SK-N-DZ (cell line): ENCODE results near the gene FER1L5.

Experiments
- DNase-seq: peaks from one replicate; pipeline ENCODE4 v3.0.0-alpha.2; 2015; ENCODE audit warnings: low spot score

The FER1L5 gene

DNA sequence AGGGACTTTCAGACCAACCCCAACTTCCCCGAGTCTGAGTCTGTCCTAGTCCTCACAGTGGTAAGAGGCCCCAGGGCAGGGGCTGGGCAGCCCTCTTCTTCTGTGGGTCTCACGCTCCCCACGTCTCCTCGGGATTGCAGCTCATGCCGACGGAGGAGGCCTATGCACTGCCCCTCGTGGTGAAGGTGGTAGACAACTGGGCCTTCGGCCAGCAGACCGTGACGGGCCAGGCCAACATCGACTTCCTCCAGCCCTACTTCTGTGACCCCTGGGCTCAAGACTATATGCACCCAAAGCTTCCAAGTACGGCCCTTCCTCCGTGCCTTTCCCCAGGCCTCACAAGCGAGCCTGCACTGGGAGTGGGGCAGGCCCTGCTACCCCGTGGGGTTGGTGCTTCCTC is 53.0 kb downstream of the FER1L5 start:
- DNase-seq = no peak

DNA sequence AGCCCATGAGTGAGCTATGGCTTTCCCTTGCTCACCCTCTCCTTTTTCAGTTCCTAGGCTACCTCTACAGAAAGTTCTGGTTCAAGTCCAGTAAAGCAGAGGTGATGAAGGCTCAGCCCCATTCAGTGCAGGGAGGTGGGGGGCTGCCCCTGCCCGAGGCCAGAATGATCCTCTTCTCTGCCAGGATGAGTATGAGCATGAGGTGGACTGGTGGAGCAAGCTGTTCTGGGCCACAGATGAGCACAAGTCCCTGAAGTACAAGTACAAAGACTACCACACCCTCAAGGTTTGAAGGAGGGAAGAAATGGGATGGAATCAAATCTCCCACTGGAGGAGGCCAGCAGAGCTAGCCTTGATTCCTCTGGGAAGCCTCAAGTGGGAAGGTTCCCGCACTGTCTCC is 54.9 kb downstream of the FER1L5 start:
- DNase-seq = no peak

DNA sequence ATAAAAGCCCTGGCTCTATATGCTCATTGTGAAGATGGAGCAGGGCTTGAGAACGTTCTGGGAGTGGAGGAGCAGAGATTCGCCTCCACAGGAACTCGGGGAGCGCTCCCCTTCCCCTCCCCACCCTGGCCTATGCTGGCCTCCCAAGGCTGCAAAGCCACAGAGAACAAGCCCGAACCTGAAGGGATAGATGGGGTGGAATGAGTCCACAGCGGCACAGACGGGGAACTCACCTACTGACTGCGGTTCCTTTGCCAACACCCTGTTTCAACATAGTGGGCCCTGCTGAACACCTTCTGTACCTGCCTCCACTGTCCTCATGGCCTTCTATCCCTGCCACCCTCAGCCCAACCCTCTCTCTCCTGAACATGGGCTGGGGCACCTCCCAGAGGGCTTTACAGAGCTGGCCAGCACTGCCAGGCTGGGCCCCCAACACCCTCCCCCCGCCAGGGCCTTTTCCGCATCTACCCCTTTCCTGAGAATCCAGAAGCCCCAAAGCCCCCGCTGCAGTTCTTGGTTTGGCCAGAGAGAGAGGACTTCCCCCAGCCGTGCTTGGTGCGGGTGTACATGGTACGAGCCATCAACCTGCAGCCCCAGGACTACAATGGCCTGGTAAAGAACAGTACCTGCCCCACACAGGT is 55.8 kb downstream of the FER1L5 start:
- DNase-seq = no peak

DNA sequence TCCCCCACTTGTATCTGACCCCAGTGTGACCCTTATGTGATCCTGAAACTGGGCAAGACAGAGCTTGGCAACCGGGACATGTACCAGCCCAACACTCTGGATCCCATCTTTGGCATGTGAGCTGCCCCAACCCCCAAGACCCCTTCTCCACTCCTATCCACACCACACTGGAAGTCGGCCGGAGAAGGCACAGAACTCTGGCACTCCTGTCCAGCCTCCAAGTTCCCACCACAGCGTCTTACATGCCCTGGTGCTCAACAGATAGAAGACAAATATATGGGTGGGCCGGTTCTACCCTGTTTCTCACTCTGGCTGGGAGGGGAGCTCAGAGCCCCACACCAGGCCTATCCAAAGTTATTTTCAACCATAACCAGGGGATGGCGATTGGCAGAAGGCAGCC is 56.5 kb downstream of the FER1L5 start:
- no peak for DNase-seq

DNA sequence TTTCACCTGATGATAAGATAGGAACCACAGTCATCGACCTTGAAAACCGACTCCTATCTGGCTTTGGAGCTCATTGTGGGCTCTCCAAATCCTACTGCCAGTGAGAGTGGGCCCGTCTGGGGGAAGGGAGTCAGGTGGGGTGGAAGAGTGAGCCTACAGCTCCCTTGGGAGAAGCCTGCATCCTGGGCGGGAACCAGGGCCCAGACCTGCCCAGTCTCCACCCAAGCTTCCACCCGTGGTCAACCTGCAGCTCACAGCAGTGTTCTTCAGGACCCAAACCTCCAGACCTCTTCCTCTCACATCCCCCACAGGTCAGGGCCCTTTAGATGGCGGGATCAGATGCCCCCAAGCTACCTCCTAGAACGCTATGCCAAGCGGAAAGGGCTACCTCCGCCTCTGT is 57.1 kb downstream of the FER1L5 start:
- no peak for DNase-seq

DNA sequence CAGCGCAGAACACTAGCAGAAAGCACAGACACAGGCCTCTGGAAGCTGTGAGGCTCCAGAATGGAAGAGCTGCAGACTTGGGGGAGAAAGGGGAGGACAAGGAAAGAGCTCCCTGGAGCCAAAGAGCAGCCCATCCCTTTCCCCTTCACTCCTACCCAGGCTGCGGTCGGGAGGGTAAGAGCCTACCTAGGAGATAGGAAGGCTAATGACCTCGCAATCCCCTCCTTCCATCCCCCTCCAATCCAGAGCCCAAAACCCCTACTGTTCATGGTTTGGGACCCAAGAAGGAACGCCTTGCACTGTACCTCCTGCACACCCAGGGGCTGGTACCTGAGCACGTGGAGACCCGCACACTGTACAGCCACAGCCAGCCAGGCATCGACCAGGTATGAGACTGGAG is 57.5 kb downstream of the FER1L5 start:
- DNase-seq = no peak

DNA sequence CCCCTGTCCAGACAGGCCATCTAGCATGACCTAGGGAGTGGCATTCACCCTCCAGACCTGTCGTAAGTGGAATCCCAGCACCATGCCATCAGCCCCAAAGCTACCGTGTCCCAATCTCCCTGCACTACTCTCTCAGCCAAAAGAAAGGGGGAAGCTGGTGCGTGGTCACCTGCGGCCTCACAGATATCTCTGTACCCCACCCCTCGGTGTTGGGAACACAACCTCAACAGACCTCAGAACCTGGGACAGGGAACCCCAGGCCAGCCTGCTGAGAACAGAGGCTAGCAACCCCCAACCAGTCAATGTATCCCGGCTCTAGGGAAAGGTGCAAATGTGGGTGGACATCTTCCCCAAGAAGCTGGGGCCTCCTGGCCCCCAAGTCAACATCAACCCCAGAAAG is 59.1 kb downstream of the FER1L5 start:
- no peak for DNase-seq

DNA sequence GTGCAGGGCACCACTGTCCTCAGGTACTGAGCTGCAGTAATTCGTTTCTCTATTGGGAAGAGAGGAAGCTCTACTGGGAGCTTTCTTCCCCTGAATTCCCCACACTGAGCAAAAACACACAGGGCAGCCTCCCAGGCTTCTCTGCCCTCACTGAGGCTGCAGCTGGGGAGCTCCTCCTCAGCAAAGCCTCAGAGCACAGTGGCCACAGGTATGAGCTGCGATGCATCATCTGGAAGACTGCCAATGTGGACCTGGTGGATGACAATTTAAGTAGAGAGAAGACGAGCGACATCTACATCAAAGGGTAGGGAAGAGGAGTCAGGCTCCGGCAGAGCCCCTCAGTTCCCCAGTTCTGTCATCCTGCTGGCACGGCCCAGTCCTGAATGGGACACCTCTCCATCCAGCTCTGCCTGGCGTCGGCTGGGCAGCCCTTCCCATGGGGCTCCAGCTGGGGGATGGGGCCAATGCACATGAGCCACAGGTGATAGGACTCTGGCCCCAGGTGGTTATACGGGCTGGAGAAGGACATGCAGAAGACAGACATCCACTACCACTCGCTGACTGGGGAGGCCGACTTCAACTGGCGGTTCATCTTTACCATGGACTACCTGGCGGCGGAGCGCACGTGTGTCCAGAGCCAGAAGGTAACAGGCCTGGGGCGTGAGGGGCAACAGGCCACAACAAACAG is 59.7 kb downstream of the FER1L5 start:
- no peak for DNase-seq

DNA sequence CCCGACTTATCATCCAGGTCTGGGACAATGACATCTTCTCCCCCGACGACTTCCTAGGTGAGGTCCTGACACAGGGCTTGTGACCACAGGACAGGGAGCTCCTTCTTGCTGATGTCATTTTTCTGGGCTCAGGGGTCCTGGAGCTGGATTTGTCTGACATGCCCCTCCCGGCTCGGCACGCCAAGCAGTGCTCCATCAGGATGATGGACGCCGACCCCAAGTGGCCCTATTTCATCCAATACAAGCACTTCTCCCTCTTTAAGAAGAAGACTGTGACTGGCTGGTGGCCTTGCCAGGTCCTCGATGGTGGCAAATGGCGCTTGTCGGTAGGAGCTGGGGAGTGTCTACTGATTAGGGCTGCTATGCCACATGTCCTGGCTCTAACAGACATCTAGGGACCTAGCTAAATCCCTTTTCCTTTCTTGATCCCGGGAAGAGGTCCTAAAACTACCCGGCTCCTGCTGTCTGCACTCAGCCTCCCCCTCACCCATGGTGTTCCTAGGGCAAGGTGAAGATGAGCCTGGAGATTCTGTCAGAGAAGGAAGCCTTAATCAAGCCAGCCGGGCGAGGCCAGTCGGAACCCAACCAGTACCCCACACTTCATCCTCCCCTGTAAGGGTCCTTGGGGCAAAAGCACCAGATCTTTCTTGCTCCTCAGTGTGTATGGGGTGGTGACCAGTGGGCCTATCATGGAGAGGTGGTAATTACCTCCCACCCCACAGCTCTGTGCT is 60.6 kb downstream of the FER1L5 start:
- no peak for DNase-seq

DNA sequence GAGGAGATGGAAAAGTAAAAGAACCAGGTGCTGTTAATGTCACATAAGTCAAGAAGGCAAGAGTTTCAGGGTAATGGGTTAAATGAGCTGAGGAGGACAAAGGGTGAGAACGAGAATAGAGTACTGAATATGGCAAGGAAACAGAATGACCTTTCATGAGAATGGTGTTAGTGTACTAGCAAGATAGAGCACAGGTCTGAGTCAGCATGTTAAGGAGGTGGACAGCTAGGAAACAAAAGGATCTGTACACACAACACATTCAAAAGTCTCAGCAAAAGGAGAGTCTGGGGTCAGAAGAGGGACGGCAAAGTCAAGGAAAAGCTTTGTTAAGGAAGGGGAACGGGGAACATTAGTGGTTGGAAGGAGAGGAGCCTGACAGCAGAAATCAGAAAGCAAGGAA is 68.4 kb downstream of the FER1L5 start:
- no peak for DNase-seq

DNA sequence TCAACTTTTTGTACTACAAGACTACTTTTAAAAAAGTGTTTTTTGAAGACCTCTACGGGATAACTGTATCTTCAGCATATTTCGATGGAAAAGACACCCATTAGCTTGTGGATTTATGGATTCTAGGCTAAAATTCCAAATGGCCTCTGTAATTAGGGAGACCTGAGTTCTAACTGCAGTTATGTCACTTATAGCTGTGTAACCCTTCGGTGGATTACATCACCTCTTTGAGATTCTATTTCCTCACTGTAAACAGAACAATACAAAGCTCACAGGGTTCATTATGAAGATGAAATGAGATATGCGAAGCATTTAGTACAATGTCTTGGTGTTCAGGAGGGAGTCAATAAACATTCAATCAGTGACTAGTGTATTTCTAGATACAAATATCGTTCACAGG is 73.1 kb downstream of the FER1L5 start:
- DNase-seq = no peak

DNA sequence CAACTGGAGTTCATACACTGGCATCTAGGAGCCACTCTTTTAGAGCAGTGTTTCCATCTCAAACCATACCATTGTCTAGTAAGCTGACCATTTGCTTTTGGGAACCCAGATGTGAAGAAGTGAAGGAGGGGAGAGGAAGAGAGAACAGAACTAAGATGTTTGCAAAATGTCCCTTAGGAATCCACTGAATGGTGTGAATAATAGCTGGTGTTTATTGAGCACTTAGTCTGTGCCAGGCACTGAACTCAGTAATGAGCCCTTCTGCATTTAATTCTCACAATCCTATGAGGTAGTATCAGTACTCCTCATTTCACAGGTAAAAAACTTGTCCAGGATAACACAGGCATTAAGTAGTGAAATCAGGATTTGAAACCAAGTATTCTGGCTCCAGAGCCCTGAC is 73.8 kb downstream of the FER1L5 start:
- no peak for DNase-seq

DNA sequence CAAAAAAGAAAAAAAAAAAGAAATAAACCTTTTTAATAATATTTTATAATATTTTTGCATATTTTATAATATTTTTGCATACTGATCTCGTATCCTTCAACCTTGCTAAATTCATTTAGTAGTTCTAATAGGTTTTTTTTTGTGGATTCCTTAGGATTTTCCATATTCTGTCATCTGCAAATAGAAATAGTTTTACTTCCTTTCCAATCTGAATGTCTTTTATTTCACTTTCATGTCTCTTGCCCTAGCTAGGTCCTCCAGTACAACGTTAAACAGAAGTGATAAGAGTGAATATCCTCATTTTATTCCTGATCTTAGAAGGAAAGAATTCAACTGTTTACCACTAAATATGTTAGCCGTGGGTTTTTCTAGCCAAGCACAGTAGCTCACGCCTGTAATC is 83.6 kb downstream of the FER1L5 start:
- DNase-seq = no peak

DNA sequence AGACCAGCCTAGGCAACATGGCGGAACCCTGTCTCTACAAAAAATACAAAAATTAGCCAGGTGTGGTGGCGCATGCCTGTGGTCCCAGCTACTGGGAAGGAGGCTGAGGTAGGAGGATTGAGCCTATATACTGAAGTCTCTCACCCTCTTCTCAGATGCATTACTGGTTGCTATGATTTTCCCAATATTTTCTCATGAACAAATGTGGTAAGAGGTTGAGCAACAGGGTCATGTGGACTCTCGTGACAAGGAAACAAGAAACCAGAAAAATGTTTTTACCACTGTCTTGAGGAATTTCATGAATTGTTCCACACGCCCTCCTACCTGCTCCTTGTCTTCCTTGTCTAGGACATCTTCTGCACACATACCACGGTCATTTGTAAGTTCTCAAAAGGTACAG is 84.9 kb downstream of the FER1L5 start:
- no peak for DNase-seq

DNA sequence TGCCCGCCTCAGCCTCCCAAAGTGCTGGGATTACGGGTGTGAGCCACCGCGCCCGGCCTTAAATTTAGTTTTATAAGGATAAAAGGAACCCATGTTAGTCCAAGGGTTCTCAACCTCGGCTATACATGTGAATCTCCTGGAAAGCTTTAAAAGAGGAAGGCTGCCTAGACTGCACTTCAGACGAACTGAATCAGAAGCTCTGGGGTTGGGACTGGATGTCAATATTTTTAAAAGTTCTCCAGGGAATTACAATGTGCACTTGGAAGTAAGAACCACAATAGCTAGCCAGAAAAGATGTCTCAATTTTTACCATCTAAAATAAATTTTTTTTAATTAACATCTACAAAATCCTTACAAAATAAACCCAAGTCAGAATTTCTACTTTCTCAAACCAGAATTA is 87.2 kb downstream of the FER1L5 start:
- no peak for DNase-seq

DNA sequence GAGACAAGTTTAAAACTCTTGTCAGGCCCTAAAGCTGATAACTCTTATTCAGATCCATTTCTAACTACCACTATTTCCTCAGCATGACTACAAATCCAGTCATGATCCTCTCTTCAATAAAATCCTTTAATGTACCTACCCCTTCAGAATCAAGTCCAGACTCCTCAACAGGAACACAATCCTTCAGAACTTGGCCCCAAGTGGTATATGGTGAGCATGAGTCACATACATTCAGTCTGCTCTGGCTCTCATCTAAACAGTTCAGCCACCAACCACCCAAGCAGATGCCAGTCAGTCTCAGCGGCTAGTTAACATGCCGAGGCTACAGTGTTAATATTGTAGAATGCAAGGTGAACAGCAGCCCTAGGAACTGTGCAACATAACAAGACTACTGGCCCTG is 87.6 kb downstream of the FER1L5 start:
- no peak for DNase-seq

DNA sequence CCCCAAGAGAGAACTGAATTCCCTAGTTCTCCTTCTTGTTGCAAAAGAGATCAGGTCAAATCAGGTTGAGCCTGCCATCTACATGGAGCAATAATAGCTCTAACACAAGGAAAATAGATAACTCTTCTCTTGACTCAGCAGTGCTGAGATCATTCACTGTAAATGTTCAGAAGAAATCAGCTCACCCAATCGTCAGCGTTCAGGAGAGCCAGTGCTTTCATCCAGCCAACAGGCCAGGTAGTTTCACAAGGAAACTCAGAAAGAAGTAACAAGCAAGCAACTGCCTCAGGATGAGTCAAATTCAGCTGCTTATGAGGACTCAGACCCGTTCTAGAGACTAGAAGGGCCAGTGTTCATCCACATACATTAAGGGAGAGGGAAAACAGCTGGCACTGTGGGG is 91.4 kb downstream of the FER1L5 start:
- DNase-seq = no peak

DNA sequence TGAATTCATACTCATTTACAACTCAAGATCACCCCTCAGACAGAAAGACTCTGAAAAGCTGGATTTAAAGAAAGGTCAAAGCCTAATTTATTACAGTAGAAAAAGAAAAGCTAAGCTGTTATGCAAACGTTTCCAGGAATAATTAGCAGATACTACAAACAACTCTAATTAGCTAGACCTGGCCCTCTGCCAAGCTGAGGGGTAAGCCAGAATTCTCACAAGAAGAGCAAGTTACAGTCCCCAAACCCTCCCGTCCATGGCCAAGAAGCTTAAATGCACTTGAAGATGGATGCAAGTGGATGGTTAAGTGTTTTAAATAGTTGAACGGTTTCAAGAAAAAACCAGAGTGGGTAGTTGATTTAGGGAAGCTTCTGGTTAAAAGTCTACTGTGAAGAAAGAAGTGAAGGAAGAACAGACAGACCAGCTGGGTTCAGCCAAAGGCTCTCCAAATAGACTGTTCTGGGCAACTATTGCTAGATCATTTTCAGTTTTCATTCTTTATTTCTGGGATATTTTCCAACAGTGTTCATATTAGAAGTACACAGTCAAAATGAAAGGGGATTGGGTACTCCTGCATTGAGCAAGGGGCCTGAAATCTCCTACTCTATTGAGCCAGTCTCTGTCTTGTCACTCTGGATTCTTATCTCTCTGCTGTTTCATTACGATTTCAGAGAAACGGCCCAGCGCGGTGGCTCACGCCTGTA is 92.5 kb downstream of the FER1L5 start:
- DNase-seq = no peak

DNA sequence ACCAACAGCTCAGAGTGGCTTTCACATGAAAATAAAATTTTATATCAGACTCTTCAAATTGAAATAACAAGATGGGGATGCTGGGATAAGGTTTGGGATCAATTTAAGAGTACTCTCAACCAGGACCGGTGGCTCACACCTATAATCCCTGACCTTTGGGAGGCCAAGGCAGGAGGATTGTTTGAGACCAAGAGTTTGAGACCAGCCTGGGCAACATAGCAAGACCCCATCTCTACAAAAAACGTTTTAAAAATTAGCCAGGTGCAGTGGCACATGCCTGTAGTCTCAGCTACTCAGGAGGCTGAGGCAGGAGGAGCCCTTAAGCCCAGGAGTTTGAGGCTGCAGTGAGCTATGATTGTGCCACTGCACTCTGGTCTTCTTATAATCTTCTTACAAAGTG is 94.7 kb downstream of the FER1L5 start:
- DNase-seq = no peak

DNA sequence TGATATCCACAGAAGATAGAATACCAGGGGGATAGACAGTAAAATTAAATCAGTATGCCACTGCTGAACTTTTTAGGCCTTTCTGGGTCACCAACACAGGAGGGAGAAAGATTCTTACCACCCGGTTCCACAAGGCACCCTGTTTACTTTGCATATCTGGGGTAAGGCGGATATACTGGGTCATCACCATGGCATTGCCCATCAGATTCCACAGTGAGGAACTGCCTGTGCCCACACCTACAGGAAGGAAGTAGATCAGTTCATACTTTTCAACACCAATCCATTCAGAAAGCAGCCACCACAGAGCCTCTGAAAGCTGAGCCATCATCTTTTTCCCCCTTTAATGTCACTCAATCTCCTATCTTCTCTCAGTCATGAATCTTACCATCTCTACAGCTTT is 95.3 kb downstream of the FER1L5 start:
- DNase-seq = no peak

DNA sequence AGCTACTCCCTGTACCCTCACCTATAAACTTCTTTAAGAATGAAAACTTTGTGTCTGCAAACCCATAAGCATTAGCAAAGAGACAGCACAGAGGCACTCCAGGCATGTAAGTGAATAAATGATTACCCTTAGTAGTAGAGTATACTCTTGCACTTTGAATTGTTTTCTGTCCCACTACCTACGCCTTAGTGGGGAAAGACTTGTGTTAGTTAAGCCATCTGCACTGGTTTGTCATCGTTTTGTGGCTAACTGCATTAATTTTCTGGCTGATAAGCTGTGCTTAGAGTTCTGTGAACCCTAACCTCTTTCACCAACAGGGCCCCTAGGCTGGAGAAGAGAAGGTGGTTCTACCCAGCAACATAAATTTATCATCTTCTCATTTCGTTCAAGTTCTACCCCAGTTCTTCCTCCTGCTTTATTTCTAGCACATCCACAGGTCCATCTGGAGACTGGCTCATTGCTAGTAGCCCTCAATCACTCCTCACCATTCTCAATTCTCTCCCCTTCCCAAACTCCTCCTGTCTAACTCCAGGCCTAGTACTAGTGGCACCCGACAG is 96.6 kb downstream of the FER1L5 start:
- DNase-seq = no peak
